ENCODE results near the gene BORCS8. TPM values are rescaled to one million over a fixed set of nuclear protein-coding genes. Genes with fewer than 3 reads are reported as not detected.
A peak's percentile ranks its signal among the peaks of the same experiment; 100 is the strongest.
"Not testable (repeated sequence)": the region's sequence is repeated elsewhere in the genome, so short reads cannot be mapped to it uniquely, and the experiment has no call there.

BORCS8 gene
- total and polyA plus RNA-seq, 2 donors, result 7.8 to 23.2 TPM

- WGBS, result 81% methylated on average over 17 of the region's 17 CpGs
- Histone ChIP-seq H3K27ac (ENCODE audit: low read depth) (no peak overlapping the region), H3K4me3 (ENCODE audit: low read depth, low read length) (no peak overlapping the region), H3K4me1 (ENCODE audit: insufficient read depth) (no peaks in the 10 kb centered on the region), H3K36me3 (ENCODE audit: insufficient read depth) (no peaks in the 10 kb centered on the region)
- DNase-seq (ENCODE audit: extremely low spot score), result no peak
Observed at GRCh38 chr19:19145281-19145680, 46.7 kb downstream of the BORCS8 start.

- no peak for DNase-seq (ENCODE audit: extremely low spot score)
- H3K36me3 ChIP-seq (ENCODE audit: insufficient read depth), result no peaks in the 10 kb centered on the region
- 92% methylated on average over 12 of the region's 12 CpGs for WGBS
- H3K27ac ChIP-seq (ENCODE audit: low read depth), result no peak overlapping the region
- no peak overlapping the region for H3K4me3 ChIP-seq (ENCODE audit: low read depth, low read length)
- H3K4me1 ChIP-seq (ENCODE audit: insufficient read depth), result no peaks in the 10 kb centered on the region
Observed at GRCh38 chr19:19142347-19142746, 49.6 kb downstream of the BORCS8 start.

- DNase-seq (ENCODE audit: extremely low spot score), result no peak
- H3K4me3 ChIP-seq (ENCODE audit: low read depth, low read length), result no peak overlapping the region
- WGBS, result 65% methylated on average over 5 of the region's 5 CpGs
- H3K36me3 ChIP-seq (ENCODE audit: insufficient read depth), result no peaks in the 10 kb centered on the region
- no peak overlapping the region for H3K27ac ChIP-seq (ENCODE audit: low read depth)
- H3K4me1 ChIP-seq (ENCODE audit: insufficient read depth), result no peaks in the 10 kb centered on the region
Observed at GRCh38 chr19:19140476-19140875, 51.5 kb downstream of the BORCS8 start.

DNA sequence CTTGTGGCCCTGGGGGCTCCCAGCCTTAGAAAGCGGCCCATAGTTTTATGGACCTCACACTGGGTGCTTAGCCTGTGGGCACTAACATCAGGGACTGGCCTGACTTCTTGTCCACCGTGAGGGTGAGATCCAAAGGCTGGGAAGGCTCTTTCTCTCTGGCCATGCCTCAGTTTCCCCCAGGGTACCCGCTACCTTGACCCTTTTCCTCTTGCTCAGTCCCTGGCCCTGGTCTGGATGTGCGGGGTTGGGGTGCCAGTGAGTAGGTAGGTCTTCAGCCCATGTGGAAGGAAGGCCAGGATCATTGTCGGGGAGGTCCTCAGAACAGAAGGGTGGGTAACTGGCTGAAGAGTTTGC is 52.1 kb downstream of the BORCS8 start:
- Histone ChIP-seq H3K36me3 (ENCODE audit: insufficient read depth) (no peaks in the 10 kb centered on the region), H3K27ac (ENCODE audit: low read depth) (no peak overlapping the region), H3K4me3 (ENCODE audit: low read depth, low read length) (no peak overlapping the region), H3K4me1 (ENCODE audit: insufficient read depth) (no peaks in the 10 kb centered on the region)
- DNase-seq (ENCODE audit: extremely low spot score), result no peak
- WGBS, result 49% methylated on average over 5 of the region's 5 CpGs

DNA sequence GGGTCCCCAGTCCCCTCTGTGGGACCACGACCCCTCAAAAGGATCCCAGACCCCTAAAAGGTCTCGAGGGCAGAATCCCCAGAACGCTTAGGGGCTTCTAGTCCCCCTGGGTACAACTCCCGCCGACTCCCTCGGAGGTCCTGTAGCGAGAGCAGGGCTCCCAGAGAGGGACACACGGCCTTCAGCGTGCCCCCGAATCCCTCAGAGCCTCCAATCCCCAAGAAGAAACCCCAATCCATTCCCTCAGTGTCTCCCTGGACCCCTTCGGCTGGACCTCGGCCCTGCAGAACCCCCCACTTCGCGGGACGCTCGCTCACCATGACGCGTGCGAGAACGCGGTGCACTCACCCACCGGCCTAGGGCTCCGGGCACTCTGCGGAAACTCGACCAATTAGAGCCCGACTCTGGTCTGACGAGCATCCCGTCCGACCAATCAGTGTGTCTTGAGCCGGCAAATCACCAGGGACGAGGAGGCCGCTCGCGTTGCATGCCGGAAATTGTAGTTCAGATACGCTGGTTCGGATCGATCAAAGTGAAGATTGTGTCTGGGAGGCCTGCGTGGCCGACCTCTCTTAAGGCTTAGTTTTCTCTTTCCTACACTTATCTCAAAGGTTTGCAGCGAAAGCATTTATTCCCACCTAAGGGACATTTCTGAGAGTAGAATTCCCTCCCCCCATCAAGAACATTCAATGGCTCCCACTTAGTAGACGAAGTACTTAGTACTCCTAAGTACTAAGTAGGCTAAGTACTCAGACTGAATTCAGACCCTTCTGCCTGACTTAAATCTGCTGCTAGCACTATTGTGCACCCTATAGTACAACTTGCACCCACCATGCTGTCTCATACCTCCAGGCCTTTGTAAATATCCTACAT is 53.6 kb downstream of the BORCS8 start, which contains the start of gene TMEM161A:
TMEM161A (minus strand) TSS at position 370 of the 873 bp plus-strand sequence; CDS start at position 320, 50 bp downstream.
- Histone ChIP-seq H3K4me3 (ENCODE audit: low read depth, low read length) (peak within 1 kb of the TSS; percentile 56), H3K4me1 (ENCODE audit: insufficient read depth) (no peaks in the 10 kb centered on the region), H3K36me3 (ENCODE audit: insufficient read depth) (no peaks in the 10 kb centered on the region), H3K27ac (ENCODE audit: low read depth) (no peak within 1 kb of the TSS)
- WGBS, result 3% methylated on average over 42 of the region's 42 CpGs
- DNase-seq (ENCODE audit: extremely low spot score), result peak; percentile 96

DNA sequence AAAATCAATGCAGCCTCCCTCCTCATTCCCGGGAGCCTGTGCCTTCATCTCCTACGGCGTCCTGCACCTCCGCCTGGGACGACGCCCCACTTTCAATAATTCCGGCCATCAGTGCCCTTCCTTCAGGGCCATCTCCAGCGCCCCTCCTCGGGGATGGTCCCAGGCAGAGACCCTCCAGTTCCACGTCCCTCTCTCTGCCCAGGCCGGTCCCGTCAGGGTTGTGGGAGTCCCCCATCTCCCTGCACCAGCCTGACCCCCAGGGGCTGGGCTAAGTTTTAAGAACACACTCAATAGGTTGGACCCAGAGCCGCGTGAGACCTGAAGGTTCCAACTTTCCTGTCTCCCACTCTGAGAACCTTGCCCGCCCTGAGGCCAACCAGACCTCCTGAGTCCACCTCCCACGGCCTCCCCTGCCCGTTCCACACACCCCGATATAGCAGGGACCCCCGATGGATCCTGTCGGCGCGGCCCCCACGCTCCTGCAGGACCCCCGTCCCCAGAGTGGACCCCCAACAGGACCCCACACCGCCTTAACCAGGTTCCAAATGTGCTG is 54.3 kb downstream of the BORCS8 start:
- WGBS, result 10% methylated on average over 25 of the region's 25 CpGs
- H3K27ac ChIP-seq (ENCODE audit: low read depth), result no peak overlapping the region
- no peaks in the 10 kb centered on the region for H3K36me3 ChIP-seq (ENCODE audit: insufficient read depth)
- no peak for DNase-seq (ENCODE audit: extremely low spot score)
- H3K4me3 ChIP-seq (ENCODE audit: low read depth, low read length), result peak overlapping the region; percentile 56
- H3K4me1 ChIP-seq (ENCODE audit: insufficient read depth), result no peaks in the 10 kb centered on the region

- not testable (repeated sequence) for H3K4me1 ChIP-seq (ENCODE audit: insufficient read depth); H3K27ac ChIP-seq (ENCODE audit: low read depth); DNase-seq (ENCODE audit: extremely low spot score); H3K36me3 ChIP-seq (ENCODE audit: insufficient read depth); H3K4me3 ChIP-seq (ENCODE audit: low read depth, low read length)
- WGBS, result 90% methylated on average over 6 of the region's 6 CpGs
Observed at GRCh38 chr19:19135713-19136112, 56.2 kb downstream of the BORCS8 start.

GRCh38 chr19:19134687-19135158 is 57.2 kb downstream of the BORCS8 start:
- DNase-seq (ENCODE audit: extremely low spot score), result no peak
- H3K27ac ChIP-seq (ENCODE audit: low read depth), result no peak overlapping the region
- H3K36me3 ChIP-seq (ENCODE audit: insufficient read depth), result no peaks in the 10 kb centered on the region
- WGBS, result 27% methylated on average over 21 of the region's 21 CpGs
- no peak overlapping the region for H3K4me3 ChIP-seq (ENCODE audit: low read depth, low read length)
- no peaks in the 10 kb centered on the region for H3K4me1 ChIP-seq (ENCODE audit: insufficient read depth)

- H3K36me3 ChIP-seq (ENCODE audit: insufficient read depth), result no peaks in the 10 kb centered on the region
- no peak overlapping the region for H3K4me3 ChIP-seq (ENCODE audit: low read depth, low read length)
- no peak for DNase-seq (ENCODE audit: extremely low spot score)
- H3K4me1 ChIP-seq (ENCODE audit: insufficient read depth), result no peaks in the 10 kb centered on the region
- 88% methylated on average over 6 of the region's 6 CpGs for WGBS
- no peak overlapping the region for H3K27ac ChIP-seq (ENCODE audit: low read depth)
Observed at GRCh38 chr19:19133985-19134384, 58.0 kb downstream of the BORCS8 start.

DNA sequence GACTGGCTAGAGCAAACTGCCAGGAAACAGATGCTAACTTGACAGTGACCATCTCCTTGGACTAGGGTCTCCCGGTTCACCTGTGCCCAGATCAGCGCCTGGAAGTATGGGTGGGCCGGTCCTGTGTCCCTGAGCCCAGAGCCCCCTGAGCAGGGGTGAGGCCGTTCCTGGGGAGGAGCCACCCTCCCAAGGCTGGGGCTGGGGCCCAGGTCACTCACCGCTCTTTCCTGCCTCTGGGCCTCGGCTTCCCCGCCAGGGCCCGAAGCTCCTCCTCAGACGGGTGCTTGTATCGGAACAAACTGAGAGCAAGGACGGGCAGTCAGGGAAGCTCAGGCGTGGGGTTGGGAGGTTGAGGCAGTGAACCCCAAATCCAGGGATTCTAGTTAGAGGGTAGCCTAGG is 59.0 kb downstream of the BORCS8 start:
- no peaks in the 10 kb centered on the region for H3K36me3 ChIP-seq (ENCODE audit: insufficient read depth)
- H3K27ac ChIP-seq (ENCODE audit: low read depth), result no peak overlapping the region
- no peak for DNase-seq (ENCODE audit: extremely low spot score)
- 97% methylated on average over 12 of the region's 12 CpGs for WGBS
- no peak overlapping the region for H3K4me3 ChIP-seq (ENCODE audit: low read depth, low read length)
- no peaks in the 10 kb centered on the region for H3K4me1 ChIP-seq (ENCODE audit: insufficient read depth)

DNA sequence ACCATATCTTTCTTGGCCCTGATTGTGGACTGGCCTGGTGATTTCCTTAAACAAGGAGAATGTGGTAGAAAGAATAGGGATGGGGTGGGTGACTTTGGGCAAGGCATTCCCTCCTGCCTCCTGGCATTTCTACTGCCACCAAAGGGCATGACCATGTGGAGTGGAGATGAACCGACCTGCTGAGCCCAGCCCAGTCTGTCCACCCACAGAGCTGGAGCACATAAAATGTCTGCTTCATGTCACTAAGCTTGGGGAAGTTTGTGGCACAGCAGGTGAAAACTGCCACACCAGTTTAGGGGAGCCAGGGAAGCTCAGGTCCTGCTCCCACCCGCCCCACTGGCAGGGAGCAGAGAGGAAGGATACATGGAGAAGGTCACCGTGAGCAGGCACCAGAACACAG is 60.0 kb downstream of the BORCS8 start:
- 98% methylated on average over 3 of the region's 3 CpGs for WGBS
- no peak overlapping the region for H3K27ac ChIP-seq (ENCODE audit: low read depth)
- no peaks in the 10 kb centered on the region for H3K36me3 ChIP-seq (ENCODE audit: insufficient read depth)
- DNase-seq (ENCODE audit: extremely low spot score), result no peak
- H3K4me3 ChIP-seq (ENCODE audit: low read depth, low read length), result no peak overlapping the region
- H3K4me1 ChIP-seq (ENCODE audit: insufficient read depth), result no peaks in the 10 kb centered on the region

Small RNA genes lying within 50 kb of the gene (small RNA-seq; reads per million reads assigned to genes)
- gene RNU6-1028P, result not detected

Other genes with a start within 250 kb of the BORCS8 start
- 55.8 TPM for gene SUGP2, start 158.6 kb downstream of the BORCS8 start, total RNA-seq
- 36.3 TPM for gene SUGP2, start 158.6 kb downstream of the BORCS8 start, polyA plus RNA-seq
- gene ARMC6, start 158.5 kb downstream of the BORCS8 start, total RNA-seq, result 19.6 TPM
- gene ARMC6, start 158.5 kb downstream of the BORCS8 start, polyA plus RNA-seq, result 20.3 TPM
- 7.1 TPM for gene SLC25A42, start 128.2 kb downstream of the BORCS8 start, total RNA-seq
- gene SLC25A42, start 128.2 kb downstream of the BORCS8 start, polyA plus RNA-seq, result 14.8 TPM
- gene TMEM161A, start 53.7 kb downstream of the BORCS8 start, total RNA-seq, result 8.8 TPM
- gene TMEM161A, start 53.7 kb downstream of the BORCS8 start, polyA plus RNA-seq, result 30.7 TPM
- 0.42 TPM for gene MEF2B, start 21.9 kb downstream of the BORCS8 start, total RNA-seq
- 0.48 TPM for gene MEF2B, start 21.9 kb downstream of the BORCS8 start, polyA plus RNA-seq
- gene RFXANK, start 106 bp upstream of the BORCS8 start, total RNA-seq, result 28.1 TPM
- 62.8 TPM for gene RFXANK, start 106 bp upstream of the BORCS8 start, polyA plus RNA-seq
- 8.5 TPM for gene NR2C2AP, start 11.3 kb upstream of the BORCS8 start, total RNA-seq
- 28.3 TPM for gene NR2C2AP, start 11.3 kb upstream of the BORCS8 start, polyA plus RNA-seq
- 0.42 TPM for gene NCAN, start 19.8 kb upstream of the BORCS8 start, total RNA-seq
- not detected for gene NCAN, start 19.8 kb upstream of the BORCS8 start, polyA plus RNA-seq
- 1.5 TPM for gene TM6SF2, start 81.1 kb upstream of the BORCS8 start, total RNA-seq
- 0.72 TPM for gene TM6SF2, start 81.1 kb upstream of the BORCS8 start, polyA plus RNA-seq
- gene SUGP1, start 128.4 kb upstream of the BORCS8 start, total RNA-seq, result 13.5 TPM
- gene SUGP1, start 128.4 kb upstream of the BORCS8 start, polyA plus RNA-seq, result 34.7 TPM
- 31.7 TPM for gene MAU2, start 128.7 kb upstream of the BORCS8 start, total RNA-seq
- 34.6 TPM for gene MAU2, start 128.7 kb upstream of the BORCS8 start, polyA plus RNA-seq
- gene GATAD2A, start 213.5 kb upstream of the BORCS8 start, total RNA-seq, result 15.8 TPM
- 22.9 TPM for gene GATAD2A, start 213.5 kb upstream of the BORCS8 start, polyA plus RNA-seq